ENCODE results near the gene TARS3. TPM values are rescaled to one million over a fixed set of nuclear protein-coding genes. Genes with fewer than 3 reads are reported as not detected.

The TARS3 gene
- total and polyA plus RNA-seq, 4 donors, result 3.4 to 29.0 (median 6.0) TPM

DNA sequence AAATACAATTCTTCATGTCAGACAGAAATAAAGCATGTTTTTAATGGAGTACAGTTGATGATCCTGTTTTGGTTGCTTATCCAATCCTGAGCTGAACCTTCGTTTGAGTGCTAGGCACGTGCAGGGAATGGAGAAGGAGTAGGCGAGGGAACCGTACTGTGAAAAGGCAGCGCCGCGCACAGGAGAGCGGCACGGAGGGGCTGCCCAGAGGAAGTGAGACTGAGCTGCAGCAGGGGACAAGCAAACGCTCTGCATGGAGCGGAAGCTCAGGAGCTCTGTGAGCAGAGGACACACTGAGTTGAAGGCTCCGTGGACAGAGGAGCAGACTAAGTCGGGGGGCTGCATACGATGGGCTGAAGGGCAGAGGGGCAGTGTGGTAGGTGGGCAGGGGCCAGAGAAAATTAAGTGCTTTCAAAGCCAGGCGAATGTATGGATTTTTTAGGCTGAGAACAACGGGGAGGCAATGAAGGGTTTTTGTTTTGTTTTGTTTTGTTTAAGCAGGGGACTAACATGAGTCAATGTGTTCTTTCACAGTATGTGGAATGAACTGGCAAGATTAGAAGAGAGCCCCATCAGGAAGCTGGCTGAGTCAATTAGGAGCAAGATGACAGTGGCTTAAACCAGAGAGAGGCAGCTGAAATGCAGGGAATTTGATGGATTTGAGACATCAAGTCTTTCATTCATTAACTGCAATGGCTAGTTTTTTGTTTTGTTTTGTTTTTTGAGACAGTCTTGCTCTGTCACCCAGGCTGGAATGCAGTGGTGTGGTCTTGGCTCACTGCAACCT, 48.3 kb downstream of the TARS3 start:
- peak in 1 of 3 donors; percentile 44 for DNase-seq
- H3K9ac ChIP-seq (ENCODE audit: insufficient read depth in 1 of 2, low read length in 2 of 2), result no peak overlapping the region
- no peaks in the 10 kb centered on the region for H3K27me3 ChIP-seq (ENCODE audit: control insufficient read depth in 3 of 3, insufficient read depth in 3 of 3, low read length in 2 of 3)
- H3K9me3 ChIP-seq (ENCODE audit: control insufficient read depth in 4 of 4, insufficient read depth in 3 of 4, low read length in 3 of 4), result no peaks in the 10 kb centered on the region
- no peak overlapping the region for H3K4me3 ChIP-seq
- TF ChIP-seq, protein P1, sequence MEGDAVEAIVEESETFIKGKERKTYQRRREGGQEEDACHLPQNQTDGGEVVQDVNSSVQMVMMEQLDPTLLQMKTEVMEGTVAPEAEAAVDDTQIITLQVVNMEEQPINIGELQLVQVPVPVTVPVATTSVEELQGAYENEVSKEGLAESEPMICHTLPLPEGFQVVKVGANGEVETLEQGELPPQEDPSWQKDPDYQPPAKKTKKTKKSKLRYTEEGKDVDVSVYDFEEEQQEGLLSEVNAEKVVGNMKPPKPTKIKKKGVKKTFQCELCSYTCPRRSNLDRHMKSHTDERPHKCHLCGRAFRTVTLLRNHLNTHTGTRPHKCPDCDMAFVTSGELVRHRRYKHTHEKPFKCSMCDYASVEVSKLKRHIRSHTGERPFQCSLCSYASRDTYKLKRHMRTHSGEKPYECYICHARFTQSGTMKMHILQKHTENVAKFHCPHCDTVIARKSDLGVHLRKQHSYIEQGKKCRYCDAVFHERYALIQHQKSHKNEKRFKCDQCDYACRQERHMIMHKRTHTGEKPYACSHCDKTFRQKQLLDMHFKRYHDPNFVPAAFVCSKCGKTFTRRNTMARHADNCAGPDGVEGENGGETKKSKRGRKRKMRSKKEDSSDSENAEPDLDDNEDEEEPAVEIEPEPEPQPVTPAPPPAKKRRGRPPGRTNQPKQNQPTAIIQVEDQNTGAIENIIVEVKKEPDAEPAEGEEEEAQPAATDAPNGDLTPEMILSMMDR (IDR thresholded peaks at IDR 0.05; ENCODE audit: control extremely low read depth, extremely low read depth), result no peak
- H3K4me1 ChIP-seq (ENCODE audit: control insufficient read depth in 5 of 5, insufficient read depth in 5 of 5, low read length in 5 of 5), result peaks cover 0 to 3% (median 0%) of the 10 kb centered on the region in 5 donors
- 85 to 90% methylated on average over 16 of the region's 16 CpGs for WGBS, 2 donors
- no peak for ATAC-seq (ENCODE audit: insufficient read depth, low FRiP score)
- H3K27ac ChIP-seq (ENCODE audit: low read depth in 1 of 2, low read length in 1 of 2), result no peak overlapping the region
- peaks cover 7 to 25% (median 17%) of the 10 kb centered on the region in 4 donors for H3K36me3 ChIP-seq (ENCODE audit: control insufficient read depth in 4 of 4, insufficient read depth in 4 of 4, low read length in 4 of 4)

DNA sequence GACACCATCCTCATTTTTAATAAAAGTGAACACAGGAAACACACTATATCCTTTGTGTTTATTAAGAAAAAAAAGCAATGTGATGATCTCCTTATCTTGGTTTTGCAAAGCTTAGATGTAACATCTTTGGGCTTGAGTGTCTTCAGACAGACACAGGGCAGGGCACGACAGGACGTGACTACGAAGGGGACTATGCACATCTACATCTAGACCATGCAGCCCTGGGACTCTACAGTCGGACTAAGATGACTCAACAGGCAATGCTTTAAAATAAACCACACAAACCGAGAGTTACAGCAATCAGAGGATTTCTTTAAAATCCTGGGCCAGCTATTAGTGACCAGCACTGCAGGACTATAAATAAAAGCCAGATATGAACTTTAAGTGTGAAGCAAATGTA, 49.3 kb downstream of the TARS3 start:
- TF ChIP-seq, protein P1 (IDR thresholded peaks at IDR 0.05; ENCODE audit: control extremely low read depth, extremely low read depth), result no peak
- WGBS, 2 donors, result 86 to 94% methylated on average over 5 of the region's 5 CpGs
- H3K4me3 ChIP-seq, result no peak overlapping the region
- ATAC-seq (ENCODE audit: insufficient read depth, low FRiP score) (no peak), DNase-seq (no peak)
- peaks cover 4 to 27% (median 22%) of the 10 kb centered on the region in 4 donors for H3K36me3 ChIP-seq (ENCODE audit: control insufficient read depth in 4 of 4, insufficient read depth in 4 of 4, low read length in 4 of 4)
- no peak overlapping the region for H3K27ac ChIP-seq (ENCODE audit: low read depth in 1 of 2, low read length in 1 of 2)
- no peaks in the 10 kb centered on the region for H3K27me3 ChIP-seq (ENCODE audit: control insufficient read depth in 3 of 3, insufficient read depth in 3 of 3, low read length in 2 of 3)
- no peaks in the 10 kb centered on the region for H3K9me3 ChIP-seq (ENCODE audit: control insufficient read depth in 4 of 4, insufficient read depth in 3 of 4, low read length in 3 of 4)
- H3K9ac ChIP-seq (ENCODE audit: insufficient read depth in 1 of 2, low read length in 2 of 2), result no peak overlapping the region
- peaks cover 0 to 2% (median 0%) of the 10 kb centered on the region in 5 donors for H3K4me1 ChIP-seq (ENCODE audit: control insufficient read depth in 5 of 5, insufficient read depth in 5 of 5, low read length in 5 of 5)

DNA sequence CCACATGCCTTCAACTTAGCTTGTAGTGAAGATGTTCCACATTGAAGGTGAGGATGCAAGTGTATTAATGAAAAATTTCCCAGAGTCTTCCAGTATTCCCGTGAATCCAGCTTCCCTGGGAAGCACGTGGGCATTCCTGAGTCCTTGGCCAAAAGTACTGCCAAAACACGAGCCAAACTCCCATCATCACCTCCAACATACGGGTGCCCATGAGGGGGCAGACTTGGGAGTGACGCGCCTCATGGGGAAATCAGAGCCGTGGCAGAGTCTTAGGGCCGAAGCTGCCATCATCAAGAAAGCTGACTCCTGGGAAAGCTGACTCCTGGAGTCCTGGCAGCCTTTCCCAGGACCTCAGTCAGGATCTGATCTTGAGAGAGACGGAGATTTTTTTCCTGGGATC, 52.0 kb downstream of the TARS3 start:
- Histone ChIP-seq H3K36me3 (ENCODE audit: control insufficient read depth in 4 of 4, insufficient read depth in 4 of 4, low read length in 4 of 4) (peaks cover 4 to 33% (median 24%) of the 10 kb centered on the region in 4 donors), H3K27me3 (ENCODE audit: control insufficient read depth in 3 of 3, insufficient read depth in 3 of 3, low read length in 2 of 3) (no peaks in the 10 kb centered on the region), H3K9me3 (ENCODE audit: control insufficient read depth in 4 of 4, insufficient read depth in 3 of 4, low read length in 3 of 4) (no peaks in the 10 kb centered on the region), H3K4me1 (ENCODE audit: control insufficient read depth in 5 of 5, insufficient read depth in 5 of 5, low read length in 5 of 5) (no peaks in the 10 kb centered on the region), H3K27ac (ENCODE audit: low read depth in 1 of 2, low read length in 1 of 2) (no peak overlapping the region), H3K4me3 (no peak overlapping the region), H3K9ac (ENCODE audit: insufficient read depth in 1 of 2, low read length in 2 of 2) (no peak overlapping the region)
- ATAC-seq (ENCODE audit: insufficient read depth, low FRiP score) (no peak), DNase-seq (no peak)
- 85 to 87% methylated on average over 9 of the region's 9 CpGs for WGBS, 2 donors
- TF ChIP-seq, protein P1 (IDR thresholded peaks at IDR 0.05; ENCODE audit: control extremely low read depth, extremely low read depth), result no peak
